ENCODE results near the gene GRIK2.

GRCh38 chr6:101517632-101518031, 124.1 kb downstream of the GRIK2 start:
- TF ChIP-seq REST (IDR thresholded peaks at IDR 0.05; ENCODE audit: insufficient read depth in 1 of 2, low read depth in 2 of 2, low read length in 1 of 2) (no peak), CTCF (IDR thresholded peaks at IDR 0.05) (no peak)
